NCI-H460 (cell line): ENCODE results near the gene FGGY. TPM values are rescaled to one million over a fixed set of nuclear protein-coding genes. Genes with fewer than 3 reads are reported as not detected.

ENCODE experiments used
- DNase-seq: peaks from one replicate; pipeline ENCODE4 v3.0.0-alpha.2; 2016; ENCODE audit warnings: low read depth; ENCODE audit errors: extremely low read depth
- total RNA-seq: library from RNA; depleted of rRNA; stranded (reverse); fragments of >200 nt; shearing (Covaris generic); gene quantifications from 2 replicates; pipeline ENCODE4 v1.2.3, GENCODE V29; 2014

Gene FGGY
- total RNA-seq, 1 experiment from 2014 or later = 6.3 TPM

- no peak for DNase-seq
These were observed 441.3 kb downstream of the FGGY start for GRCh38 chr1:59738152-59738551.

DNA sequence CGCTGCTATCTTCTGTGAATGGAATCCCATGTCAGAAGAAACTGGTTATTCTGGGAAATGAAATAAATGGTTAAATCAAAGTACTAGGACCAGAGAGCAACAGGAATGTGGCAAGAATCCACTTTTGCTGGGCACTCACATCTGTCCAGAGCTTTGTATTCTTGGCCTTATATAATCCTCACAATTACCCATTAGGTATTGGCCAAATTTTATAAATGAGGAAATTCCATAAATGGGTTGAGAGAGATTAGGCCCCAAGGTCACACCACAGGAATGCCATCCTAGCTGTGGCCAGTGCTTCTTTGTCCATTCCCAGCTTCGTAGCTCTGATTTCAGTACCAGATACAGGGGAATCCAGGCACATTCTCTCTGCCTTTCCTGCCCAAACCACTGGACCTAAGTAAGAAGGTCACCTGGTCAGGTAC lies 441.7 kb downstream of the FGGY start:
- no peak for DNase-seq

DNA sequence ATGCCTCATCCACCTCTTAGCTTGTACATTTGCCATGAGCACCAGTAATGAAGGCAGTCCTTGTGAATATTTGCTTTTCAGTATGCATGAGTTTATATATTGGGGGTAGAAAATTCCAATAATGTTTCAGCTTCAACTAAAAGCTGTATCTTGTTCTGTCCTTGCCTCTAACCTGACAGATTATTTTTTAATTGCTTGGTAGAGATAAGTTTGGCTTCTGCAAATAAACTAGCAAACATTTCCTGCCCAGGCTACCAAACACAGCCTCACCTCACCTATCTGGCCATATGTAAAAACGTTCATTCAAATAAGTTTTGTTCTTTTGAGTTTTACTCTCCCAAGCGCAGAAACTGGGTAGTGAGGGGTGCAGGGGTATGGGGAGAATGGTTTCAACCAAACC lies 442.2 kb downstream of the FGGY start:
- DNase-seq = no peak

DNA sequence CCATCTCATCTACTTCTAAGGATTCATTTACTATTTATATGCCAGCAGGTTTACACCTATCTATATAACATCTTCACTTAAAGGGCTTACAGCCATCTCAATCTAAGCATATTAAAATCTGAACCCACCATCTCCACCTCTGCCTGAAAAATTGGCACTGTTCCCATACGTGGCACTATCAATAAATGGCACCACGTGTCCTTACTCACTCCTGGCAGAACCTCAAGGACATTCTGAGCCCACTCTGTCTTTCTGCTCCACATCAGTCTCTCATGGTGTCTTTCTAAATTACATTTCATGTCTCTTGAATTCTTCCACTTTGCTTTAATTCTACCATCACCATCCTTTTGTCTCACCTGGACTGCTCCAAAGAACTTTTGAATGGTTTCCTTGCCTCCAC lies 445.6 kb downstream of the FGGY start:
- no peak for DNase-seq

DNA sequence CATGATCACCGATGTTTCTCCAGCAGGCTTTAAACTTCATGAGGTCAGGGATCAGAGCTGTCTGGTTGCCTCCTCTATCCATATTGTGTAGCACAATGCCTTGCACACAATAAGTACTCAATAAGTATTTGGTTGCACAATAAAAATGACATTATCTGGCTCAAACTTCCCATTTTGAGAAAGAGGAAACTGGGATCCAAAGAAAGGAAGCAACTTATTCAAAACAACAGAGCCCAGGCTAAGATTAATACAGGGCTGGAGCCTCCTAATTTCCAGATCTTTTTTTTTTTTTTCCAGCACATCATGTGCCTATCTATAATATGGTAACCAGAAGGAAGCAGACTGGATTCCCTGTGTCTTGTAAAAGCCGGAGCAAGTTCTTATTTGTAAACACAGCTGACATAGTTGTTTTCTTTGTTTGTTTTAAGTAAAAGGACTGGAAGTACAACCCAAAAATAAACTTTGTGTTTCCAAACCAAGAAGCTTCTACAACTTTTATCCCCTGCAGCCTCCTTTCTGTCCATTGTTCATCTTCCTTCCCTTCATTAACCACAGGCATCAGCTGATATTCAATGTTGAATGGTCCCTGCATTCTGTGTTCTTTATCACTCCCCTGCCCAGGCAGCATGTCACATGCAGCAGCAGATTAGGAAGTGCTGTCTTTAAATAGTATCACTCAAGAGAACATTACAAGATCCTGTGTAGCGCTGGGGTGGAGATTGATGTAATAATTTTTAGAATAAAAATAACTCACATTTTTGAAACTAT lies 446.6 kb downstream of the FGGY start:
- DNase-seq = no peak

- DNase-seq = no peak
These were observed 450.6 kb downstream of the FGGY start for GRCh38 chr1:59747420-59748024.

DNA sequence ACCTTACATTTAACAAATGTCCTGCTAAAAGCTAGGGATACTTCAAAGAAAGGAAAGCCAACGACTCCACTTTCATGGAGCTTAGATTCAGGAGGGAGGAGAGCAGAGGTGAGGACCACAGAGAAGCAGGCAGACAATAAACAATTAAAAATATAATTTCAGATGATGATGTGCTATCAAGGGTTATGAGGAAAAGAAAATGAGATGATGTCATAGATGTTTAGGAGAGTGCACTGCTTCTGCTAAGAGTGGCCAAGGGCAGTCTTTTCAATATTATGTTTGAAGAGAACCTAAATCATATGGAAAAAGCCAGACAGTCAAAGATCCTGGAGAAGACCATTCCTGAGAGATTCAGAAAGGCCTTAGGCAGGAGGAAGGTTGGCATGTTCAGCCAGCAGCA lies 451.2 kb downstream of the FGGY start:
- DNase-seq = no peak

DNA sequence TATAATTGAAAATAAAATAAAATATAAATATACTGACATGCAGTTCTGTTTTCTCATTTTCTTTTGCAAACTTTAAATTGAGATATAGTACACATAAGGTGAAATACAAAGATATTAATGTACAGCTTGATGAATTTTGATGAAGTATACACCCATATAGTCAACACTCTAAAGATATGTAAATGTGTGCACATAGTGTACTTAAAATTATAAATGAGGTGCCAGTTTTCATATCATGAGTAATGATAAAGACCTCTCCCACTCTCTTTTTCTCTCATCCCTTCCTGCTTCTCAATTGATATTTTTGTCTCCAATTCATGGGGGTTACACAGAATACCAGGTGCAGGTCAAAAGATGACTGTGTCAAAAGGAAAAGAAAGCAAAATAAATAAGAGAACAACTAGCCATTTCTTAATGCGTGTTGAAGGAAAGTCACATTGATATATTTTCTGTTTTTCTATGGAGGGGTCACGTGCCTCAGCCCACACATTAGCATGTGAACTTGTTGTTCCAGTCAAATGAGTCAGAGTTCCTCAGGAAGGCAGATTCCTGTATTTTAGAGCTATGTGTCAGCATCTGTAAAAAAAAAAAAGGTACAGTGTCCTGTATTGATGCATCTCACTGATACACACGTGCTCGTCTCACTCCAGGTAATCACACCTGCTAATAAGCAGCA lies 453.6 kb downstream of the FGGY start:
- no peak for DNase-seq

DNA sequence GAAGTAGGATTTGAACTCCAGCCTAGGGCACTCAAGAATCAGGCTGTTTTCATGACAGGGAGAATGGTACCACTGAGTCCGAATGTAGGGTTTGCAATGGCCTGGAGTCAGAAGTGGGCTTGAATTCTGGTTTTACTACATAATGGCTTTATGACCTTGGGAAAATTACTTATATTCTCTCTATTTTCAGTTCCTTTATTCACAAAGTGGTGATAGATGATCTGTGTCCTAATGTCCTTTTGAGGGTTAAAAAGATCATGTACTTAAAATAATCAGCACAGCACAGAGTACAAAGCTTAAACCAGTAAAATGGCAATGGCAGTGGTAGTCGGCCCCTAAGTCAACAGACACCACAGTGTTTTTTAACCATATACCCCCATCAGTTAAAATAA lies 454.1 kb downstream of the FGGY start:
- DNase-seq = no peak

DNA sequence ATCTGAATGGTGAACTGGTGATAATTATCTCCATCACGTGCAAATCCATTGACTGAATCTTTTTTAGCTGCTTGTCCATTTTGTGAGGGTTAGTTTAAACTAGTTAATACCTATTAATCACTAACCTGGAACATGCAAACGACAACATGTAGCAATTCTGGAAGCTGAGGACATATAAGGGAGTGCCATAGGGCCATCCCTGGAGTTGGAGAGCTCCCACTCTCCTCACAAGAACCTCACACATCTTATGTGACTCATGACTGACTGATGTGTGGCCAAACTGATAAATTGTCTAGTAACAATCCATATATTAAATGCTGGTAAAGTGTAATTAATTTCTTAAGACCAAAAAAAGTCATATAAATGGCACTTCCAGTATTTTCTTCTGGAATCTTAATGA lies 454.9 kb downstream of the FGGY start:
- no peak for DNase-seq

GRCh38 chr1:59752556-59753414 lies 455.9 kb downstream of the FGGY start:
- no peak for DNase-seq

- no peak for DNase-seq
These were observed 458.3 kb downstream of the FGGY start for GRCh38 chr1:59755069-59755685.

DNA sequence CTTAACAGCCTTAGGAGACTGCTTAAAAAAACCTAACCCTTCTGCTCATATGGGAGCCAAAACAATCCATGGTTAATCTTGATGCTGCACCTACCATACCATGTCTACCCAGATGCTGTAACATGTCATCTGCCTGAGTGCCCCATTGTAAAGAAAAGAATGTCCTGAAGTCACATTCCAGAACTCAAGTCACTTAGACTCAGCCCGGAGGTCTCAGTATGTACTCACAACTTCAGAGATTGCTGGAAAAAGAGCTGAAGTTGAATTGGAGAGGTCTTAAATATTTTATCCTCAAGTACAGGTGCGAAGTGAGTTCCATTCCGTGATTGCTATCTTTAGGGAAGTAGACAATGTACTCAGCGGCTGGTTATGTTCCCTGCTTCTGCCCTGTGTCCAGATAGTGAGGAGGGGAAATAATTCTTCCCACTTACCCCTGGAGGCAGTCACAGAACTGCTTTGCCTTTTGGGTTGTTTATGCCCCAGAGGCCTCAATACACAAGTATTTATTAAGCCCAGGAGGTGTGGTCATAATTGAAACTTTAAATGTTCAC lies 460.4 kb downstream of the FGGY start:
- no peak for DNase-seq

GRCh38 chr1:59759156-59759925 lies 462.4 kb downstream of the FGGY start:
- peak; percentile 62 for DNase-seq

DNA sequence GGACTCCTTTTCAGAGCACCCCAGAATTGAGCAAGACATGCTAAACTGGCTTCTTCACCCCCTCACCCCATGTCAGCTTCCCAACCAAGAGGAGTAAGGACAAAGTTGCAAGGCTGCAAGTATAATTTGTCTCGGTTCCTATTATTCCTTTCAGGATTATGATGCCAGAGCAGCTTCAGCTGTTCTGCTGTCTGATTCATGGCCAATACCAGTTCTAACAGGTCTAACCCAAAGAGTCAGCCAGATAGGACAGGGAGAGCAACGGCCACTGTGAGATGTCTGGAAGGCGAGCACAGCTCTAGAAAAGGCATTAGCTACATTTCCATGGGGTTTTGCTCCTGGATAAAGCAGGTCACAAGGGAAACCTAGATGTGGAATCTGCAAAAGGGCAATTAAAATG lies 464.5 kb downstream of the FGGY start:
- DNase-seq = no peak

DNA sequence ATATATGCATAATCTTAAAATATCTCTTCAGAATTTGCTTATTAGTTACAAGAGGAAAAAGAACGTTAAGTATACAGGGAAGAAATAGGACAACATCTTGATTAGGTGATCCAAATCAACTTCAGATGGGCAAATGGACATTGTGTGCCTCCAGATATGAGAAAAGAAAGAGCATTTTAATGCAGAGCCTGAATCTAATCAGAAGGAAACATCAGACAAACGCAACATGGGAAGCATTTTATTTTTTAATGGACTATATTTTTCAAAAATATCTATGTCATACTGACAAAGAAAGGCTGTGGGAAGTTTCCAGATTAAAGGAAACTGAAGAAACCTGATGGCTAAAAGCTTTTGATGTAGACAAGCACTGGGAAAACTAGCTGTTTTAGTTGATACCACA lies 466.5 kb downstream of the FGGY start:
- DNase-seq = no peak

- no peak for DNase-seq
These were observed 468.3 kb downstream of the FGGY start for GRCh38 chr1:59765011-59765730.

DNA sequence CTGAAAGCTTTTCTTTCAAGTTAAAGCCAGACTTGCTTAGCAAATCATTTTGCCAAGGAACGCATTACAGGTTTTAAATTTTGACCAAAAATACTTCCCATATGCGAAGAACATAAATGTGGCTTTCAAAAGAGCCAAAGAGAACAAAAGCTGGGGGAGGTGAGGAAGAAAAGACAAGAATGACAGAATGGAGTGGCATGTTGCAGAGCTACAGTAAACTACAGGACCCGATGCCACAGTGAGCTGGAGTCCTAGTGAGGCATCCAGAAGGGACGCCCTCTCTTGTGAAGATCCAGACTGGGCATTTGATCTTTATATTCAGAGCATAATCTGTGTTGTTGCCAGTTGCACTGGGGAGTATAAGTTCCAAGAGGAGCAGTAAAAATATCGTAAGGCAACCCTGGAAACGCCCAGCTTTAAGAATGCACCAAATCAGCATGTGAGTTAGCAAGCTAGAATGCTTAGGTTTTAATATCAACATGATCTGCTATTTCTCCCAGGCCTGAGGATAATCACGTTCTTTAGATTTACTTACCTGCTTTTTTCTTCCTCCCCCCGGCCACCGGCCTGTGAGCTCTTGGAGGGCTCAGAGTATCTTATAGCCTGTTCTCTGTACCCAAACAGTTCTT lies 469.4 kb downstream of the FGGY start:
- no peak for DNase-seq
